ENCODE data around the gene PTBP2.
"Not testable (repeated sequence)": the region's sequence is repeated elsewhere in the genome, so short reads cannot be mapped to it uniquely, and the experiment has no call there.

Gene PTBP2

GRCh38 chr1:96741335-96741734 lies 19.8 kb downstream of the PTBP2 start:
- DNase-seq: no peak

DNA sequence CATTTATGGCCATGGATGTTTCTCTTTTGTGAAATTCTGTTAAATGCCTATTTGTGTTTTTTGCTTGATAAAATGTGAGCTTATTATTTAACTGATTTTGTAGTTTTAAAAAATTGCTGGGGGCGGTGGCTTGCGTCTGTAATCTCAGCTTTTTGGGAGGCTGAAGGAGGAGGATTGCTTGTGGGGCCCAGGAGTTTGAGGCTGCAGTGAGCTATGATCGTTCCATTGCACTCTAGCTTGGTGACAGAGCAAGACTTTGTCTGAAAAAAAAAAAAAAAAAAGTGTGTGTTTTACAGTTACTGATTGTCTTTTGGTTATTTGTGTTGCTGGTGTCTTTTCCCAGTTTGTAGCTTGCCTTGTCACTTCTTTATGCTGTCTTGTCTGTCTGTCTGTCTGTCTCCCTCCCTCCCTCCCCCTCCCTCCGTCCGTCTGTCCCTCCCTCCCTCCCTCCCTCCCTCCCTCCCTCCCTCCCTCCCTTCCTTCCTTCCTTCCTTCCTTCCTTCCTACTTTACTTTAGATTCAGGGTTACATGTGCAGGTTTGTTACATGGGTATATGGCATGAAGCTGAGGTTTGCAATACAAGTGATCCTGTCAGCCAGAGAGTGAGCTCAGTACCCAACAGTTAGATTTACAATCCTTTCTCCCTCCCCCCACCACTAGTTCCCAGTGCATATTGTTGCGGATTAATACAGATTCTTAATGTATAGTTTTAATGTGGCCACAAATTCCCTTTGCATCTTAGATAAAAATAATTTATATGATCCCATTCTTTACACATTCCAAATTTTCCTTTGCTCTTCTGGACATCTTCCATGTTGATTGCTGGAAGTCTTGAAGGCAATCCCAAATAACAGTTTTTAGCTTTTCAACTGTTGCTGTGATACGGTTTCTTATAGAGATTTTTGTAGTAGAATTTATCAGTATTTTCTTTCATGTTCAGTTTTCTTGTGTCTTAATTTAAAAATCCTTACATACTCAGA lies 25.1 kb downstream of the PTBP2 start:
- DNase-seq: no peak

GRCh38 chr1:96747565-96747964 lies 26.0 kb downstream of the PTBP2 start:
- no peak for DNase-seq

GRCh38 chr1:96748078-96748477 lies 26.5 kb downstream of the PTBP2 start:
- DNase-seq: no peak

DNA sequence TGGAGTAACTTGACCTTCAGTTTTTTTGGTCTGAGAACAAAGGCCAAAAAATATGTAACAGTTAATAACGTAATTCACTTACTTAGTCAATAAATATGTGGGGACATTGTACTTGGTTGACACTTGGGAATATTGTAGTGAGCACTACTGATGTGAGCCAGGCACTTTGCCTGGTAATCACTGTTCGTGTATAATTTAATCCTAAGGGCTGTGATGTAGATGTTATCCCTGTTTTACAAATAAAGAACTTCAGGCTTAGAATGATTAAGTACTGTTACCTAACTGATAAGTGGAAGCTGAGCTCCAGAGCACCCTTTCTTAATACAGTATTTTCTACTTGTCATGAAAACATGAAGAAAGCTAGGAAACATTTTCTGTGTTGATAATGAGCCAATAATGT lies 28.0 kb downstream of the PTBP2 start:
- no peak for DNase-seq

GRCh38 chr1:96752394-96752793 lies 30.8 kb downstream of the PTBP2 start:
- DNase-seq: no peak

- no peak for DNase-seq
These were observed 35.2 kb downstream of the PTBP2 start for GRCh38 chr1:96756789-96757188.

GRCh38 chr1:96762586-96762985 lies 41.0 kb downstream of the PTBP2 start:
- DNase-seq: not testable (repeated sequence)

DNA sequence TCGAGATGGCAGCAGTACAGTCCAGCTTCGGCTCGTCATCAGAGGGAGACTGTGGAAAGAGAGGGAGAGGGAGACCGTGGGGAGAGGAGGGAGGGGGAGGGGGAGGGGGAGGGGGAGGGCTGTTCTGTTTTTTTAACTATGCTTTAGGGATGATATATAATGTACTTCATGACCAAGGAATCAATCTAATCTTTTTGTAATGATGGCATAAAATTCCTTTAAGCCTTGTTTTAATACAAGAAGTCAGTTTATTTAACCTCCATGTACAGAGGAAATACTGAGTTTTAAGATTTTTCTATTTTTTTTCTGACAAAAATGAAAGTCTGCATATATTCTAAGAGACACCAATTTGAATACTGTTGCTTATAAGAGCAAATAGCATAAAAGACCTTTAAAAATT lies 41.9 kb downstream of the PTBP2 start:
- DNase-seq: no peak

DNA sequence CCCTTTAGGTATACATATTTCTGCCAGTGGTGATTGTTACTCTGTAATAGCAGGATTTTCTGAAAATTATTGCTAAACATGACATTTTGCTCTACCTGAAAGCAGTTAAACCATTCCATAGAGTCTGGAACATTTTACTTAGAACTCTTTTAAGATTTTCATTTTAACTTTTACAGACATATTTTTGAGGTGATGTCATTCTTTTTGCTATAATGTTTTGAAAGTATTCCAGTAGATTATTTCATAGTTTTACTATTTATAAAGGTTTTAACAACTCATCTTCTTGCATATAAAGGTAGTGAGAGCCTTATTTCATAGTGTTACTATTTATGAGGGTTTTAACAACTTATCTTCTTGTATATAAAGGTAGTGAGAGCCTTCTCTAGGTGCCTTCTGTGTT lies 42.9 kb downstream of the PTBP2 start:
- DNase-seq: no peak

DNA sequence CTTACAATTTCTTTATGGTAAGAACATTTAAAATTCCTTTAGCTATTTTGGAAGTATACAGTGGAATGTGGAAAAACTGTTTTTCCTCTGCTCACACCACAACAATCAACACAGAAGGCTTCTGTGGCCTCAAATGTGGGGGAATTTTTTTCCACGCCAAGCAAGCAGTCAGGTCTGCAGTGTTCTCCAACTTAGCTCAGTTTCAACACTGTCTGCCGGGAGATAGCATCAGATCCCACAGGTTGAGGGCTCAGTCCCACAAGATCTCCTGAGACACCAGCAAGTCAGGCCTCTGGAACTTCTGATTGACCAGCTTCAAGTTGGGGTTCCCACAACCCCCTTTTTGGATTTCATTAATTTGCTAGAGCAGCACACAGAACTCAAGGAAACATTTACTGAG lies 50.3 kb downstream of the PTBP2 start:
- DNase-seq: no peak

GRCh38 chr1:96772349-96772748 lies 50.8 kb downstream of the PTBP2 start:
- DNase-seq: no peak

- no peak for DNase-seq
These were observed 51.4 kb downstream of the PTBP2 start for GRCh38 chr1:96772972-96773371.

DNA sequence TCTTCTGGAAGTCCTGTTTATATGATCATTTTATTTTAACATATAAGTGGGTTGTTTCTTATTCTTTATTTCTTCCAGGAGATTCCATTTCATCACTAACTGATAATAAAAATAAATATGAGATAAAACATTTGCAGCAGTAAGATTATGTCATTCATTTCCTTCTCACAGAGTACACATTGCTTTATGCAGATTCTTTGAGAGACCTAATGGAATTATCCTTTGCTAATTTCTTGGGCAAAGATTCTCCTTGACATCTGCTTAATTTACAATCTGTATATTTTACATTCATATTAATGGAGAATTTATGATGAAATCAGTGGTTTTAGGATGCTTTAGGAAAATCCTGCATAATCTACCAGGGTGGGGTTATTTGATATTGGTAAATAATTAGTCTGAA lies 60.6 kb downstream of the PTBP2 start:
- no peak for DNase-seq

DNA sequence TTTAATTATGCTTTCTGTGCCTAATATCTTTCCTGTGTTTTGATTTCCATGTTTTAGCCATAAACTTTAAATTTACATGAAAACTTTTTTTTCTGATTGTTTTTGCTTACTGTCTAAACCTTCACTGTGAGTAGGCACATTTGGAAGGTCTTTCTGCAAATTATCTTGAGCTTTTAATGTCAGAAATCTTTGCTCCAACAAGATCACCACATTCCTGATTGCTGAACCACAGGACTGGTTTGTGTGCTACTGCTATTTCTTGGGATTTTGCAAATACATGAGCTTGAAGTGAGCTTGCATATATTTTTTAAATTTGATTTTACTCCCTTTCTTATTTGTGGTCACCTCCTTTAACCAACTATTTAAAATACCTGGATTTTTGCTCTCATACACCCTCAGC lies 61.3 kb downstream of the PTBP2 start:
- DNase-seq: no peak

GRCh38 chr1:96790599-96790998 lies 69.0 kb downstream of the PTBP2 start:
- DNase-seq: no peak

DNA sequence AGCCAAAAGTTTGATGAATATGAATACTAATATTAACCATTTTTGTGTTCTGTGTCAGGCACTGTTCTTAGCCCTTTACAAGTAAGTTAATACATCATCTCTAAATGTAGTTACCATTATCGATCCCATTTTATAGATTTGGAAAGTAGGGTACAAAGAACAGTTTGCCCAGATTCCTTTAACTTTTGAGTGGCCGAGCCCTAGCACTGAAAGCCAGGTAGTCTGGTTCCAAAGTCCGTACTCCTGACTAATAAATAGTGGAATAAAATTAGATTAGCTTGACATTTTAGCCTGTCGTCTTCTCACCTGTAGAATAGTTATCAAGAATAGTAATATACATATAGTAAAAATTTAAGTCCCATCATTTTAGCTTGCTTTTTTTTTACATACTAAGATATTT lies 70.6 kb downstream of the PTBP2 start:
- DNase-seq: no peak

DNA sequence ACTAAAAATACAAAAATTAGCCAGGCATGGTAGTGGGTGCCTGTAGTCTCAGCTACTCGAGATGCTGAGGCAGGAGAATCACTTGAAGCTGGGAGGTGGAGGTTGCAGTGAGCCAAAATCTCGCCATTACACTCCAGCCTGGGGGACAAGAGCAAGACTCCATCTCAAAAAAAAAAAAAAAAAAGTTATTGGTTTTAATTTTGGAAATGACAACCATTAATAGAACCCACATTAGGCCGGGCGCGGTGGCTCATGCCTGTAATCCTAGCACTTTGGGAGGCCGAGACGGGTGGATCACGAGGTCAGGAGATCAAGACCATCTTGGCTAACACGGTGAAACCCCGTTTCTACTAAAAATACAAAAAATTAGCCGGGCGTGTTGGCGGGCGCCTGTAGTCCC lies 80.1 kb downstream of the PTBP2 start:
- DNase-seq: not testable (repeated sequence)

- DNase-seq: no peak
These were observed 83.1 kb downstream of the PTBP2 start for GRCh38 chr1:96804648-96805047.

DNA sequence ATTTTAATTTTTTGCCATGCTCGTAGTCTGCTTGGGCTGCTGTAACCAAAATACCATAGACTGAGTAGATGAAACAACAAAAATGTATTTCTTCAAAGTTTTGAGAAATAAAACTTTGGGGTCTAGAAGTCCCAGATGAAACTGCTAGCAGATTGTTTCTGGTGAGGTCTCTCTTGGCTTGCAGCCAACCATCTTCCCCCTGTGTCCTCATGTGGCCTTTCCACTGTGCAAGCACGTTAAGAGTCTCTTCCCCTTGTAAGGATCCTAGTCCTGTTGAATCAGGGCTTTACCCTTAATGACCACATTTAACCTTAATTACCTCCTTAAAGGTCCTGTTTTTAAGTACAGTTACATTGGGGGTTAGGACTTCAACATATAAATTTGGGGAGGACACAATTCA lies 86.6 kb downstream of the PTBP2 start:
- no peak for DNase-seq

GRCh38 chr1:96815914-96816313 lies 94.3 kb downstream of the PTBP2 start:
- DNase-seq: no peak

DNA sequence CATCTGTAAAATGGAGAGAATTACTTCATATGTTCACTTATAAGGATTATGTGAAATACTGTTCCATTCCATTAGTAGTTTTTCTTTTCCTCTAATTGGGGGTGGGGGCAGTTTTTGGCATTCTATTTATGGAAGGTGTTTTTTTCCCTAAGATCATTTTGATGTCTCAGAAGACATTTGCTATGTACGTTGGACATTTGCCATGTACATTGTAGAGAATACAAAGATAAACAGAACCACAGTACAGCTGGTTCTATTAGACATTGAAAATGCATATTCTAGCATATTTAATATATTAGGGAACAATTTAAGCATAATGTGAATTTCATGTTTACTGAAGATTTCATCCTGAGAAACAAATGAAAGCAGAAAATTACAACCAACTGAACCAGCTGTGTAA lies 98.5 kb downstream of the PTBP2 start:
- no peak for DNase-seq

GRCh38 chr1:96820671-96821070 lies 99.1 kb downstream of the PTBP2 start:
- DNase-seq: no peak

DNA sequence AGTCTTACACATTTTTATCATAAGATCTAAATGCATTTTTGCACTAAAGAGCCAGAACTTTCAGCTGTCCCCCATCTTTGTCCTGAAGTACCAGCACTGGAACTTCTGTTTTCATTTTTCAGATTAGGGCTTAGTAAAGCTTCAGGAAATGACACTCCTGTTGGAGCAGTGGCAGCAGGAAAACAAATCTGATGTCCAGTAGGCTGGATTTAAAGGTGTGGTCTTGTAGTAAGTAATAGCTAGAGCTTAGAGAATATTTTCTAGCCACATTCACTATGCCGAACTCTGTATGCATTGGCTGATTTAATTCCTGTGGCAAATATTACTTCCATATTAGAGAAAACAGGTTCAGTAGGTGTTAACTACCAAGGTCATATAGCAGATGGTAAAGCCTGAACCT lies 103.6 kb downstream of the PTBP2 start:
- DNase-seq: no peak
